Left cardiac atrium (tissue), 4 donors: ENCODE data around the gene WEE2. TPM values are rescaled to one million over a fixed set of nuclear protein-coding genes. Genes with fewer than 3 reads are reported as not detected.
"Not testable (repeated sequence)": the region's sequence is repeated elsewhere in the genome, so short reads cannot be mapped to it uniquely, and the experiment has no call there.

ENCODE experiments used
- ATAC-seq, 2 donors: fragments of 200-7000 bp; cut with Tn5 transposase; one replicate each; pipeline ENCODE4 v1.9.1; 2020; ENCODE audit warnings: mild to moderate bottlenecking in 2 of 2, moderate library complexity in 2 of 2
- DNase-seq: peaks from one replicate; pipeline ENCODE4 v3.0.0-alpha.2; 2020
- intact Hi-C, 2 donors: fragments of 100-400 bp; cut with DNase I; formaldehyde crosslinking; loops; one replicate each; pipeline versions ENCODE4 v1.14.1 to v1.15.1; 2022 to 2023
- total RNA-seq, 2 donors: library from RNA; stranded (reverse); fragmentation: NEBNext Ultra II Directional; extraction: Animal tissue kit (Norgen Biotek cat#: 25700); gene quantifications; one replicate each; pipeline ENCODE4 v1.2.1, GENCODE V29; 2021
- donor health status: DM: no; HTN: yes; CAD: no.
- donor health status: DM: no; HTN: yes; CAD: no; lungs with severe emphysema.
- donor health status: DM: yes; HTN: yes; CAD: no.
- donor health status: Dilated cardiomyopathy.

WEE2 gene
- total RNA-seq, 2 donors from 2014 or later: not detected

- ATAC-seq (no peak), DNase-seq (no peak)
- intact Hi-C loops: no loop called here
These were observed 40.2 kb downstream of the WEE2 start for GRCh38 chr7:141748396-141748795.

DNA sequence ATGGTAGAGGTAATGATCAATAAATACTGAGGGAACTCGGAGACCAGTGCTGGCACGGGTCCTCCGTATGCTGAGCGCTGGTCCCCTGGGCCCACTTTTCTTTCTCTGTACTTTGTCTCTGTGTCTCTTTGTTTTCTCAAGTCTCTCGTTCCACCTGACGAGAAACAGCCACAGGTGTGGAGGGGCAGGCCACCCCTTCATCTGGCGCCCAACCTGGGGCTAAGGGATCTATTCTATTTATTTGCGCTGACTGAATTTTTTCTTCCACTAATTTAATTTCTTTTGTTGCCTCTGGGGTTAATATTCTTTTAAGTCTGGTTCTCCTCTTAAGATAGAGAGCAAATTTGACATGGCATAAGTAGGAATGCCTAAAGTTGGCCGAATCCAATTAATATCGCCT, 43.8 kb downstream of the WEE2 start:
- ATAC-seq, intact Hi-C loops, DNase-seq: not testable (repeated sequence)

GRCh38 chr7:141752634-141753033, 44.5 kb downstream of the WEE2 start:
- ATAC-seq: no peak
- intact Hi-C loops: no loop called here

GRCh38 chr7:141754939-141755338, 46.8 kb downstream of the WEE2 start:
- intact Hi-C loops: no loop called here
- ATAC-seq: no peak
- DNase-seq: no peak

More at GRCh38 chr7:141752634-141753033, 44.5 kb downstream of the WEE2 start:
- no peak for DNase-seq

DNA sequence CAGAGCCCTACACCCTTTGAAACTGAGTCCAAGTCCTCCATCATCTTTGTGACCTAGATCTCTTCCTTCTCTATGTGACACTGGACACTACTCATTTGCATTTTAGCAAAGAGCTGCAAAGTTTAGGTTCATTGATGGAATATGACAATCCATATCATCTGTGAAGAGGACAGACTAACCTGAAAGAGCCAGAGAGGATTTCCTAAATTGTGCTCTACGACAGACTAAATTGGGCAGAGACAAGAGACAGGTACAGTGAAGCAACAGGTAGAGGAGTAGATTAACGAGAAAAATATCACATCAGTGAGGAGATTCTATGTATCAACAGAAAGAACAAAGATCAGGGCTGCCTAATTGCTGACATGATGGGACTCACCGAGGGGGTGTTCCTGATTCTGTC, 55.6 kb downstream of the WEE2 start, which contains the start of gene TAS2R3:
Gene TAS2R3 (plus strand): TSS at position 301 of the 400 bp plus-strand sequence. CDS start 62 bp downstream, at position 363.
- intact Hi-C loops: no loop called here
- no peak for DNase-seq
- no peak for ATAC-seq

DNA sequence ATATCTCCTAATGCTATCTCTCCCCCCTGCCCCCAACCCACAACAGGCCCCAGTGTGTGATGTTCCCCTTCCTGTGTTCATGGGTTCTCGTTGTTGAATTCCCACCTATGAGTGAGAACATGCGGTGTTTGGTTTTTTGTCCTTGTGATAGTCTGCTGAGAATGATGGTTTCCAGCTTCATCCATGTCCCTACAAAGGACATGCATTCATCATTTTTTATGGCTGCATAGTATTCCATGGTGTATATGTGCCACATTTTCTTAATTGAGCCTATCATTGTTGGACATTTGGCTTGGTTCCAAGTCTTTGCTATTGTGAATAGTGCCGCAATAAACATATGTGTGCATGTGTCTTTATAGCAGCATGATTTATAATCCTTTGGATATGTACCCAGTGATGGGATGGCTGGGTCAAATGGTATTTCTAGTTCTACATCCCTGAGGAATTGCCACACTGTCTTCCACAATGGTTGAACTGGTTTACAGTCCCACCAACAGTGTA, 62.0 kb downstream of the WEE2 start:
- intact Hi-C loops, ATAC-seq, DNase-seq: not testable (repeated sequence)

DNA sequence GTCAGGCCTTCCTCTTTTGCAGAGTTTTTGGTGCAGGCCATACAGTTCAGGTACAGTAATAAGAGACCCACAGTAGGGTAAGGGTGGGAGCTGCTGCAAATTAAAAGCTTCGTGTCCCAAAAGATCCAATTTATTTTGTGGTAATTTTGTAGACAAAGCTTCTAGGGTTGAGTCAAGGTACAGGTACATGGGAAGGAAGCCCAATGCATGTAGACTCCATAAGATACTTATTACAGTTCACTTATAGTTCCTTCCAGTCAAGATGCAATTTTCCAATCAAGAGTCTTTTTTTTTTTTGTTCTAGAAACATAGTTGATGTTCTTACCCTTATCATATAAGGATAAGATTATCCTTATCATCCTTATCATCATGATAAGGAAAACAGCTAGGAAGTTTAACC, 68.2 kb downstream of the WEE2 start, which contains the start of gene TAS2R4:
Gene TAS2R4 (plus strand): TSS at position 301 of the 400 bp plus-strand sequence. CDS start 1,815 bp downstream, outside the sequence.
- ATAC-seq (no peak), DNase-seq (no peak)
- intact Hi-C loops: no loop called here

Other genes starting within 250 kb of the WEE2 start
- 10 to 100 TPM; 28.9 to 37.8 TPM for gene AGK, start 156.9 kb upstream of the WEE2 start, total RNA-seq
- gene DENND11, start 6.2 kb upstream of the WEE2 start, total RNA-seq: 10 to 100 TPM; 10.6 to 11.1 TPM
- gene SSBP1, start 30.0 kb downstream of the WEE2 start, total RNA-seq: 100 to 1,000 TPM in 1 of 2 donors, 10 to 100 TPM in 1; 80.6 to 109 TPM
- under 1 TPM; 0.47 to 0.68 TPM for gene TAS2R3, start 55.7 kb downstream of the WEE2 start, total RNA-seq
- gene TAS2R4, start 68.3 kb downstream of the WEE2 start, total RNA-seq: under 1 TPM; 0.26 to 0.35 TPM
- under 1 TPM; 0.53 to 0.58 TPM for gene TAS2R5, start 81.9 kb downstream of the WEE2 start, total RNA-seq
- not detected for gene PRSS37, start 133.1 kb downstream of the WEE2 start, total RNA-seq
- gene OR9A4, start 208.0 kb downstream of the WEE2 start, total RNA-seq: not detected
- 1 to 10 TPM in 1 of 2 donors, under 1 TPM in 1; 0.12 to 1.4 TPM for gene CLEC5A, start 238.6 kb downstream of the WEE2 start, total RNA-seq